ENCODE measurements around the gene GOLGA6D.

DNA sequence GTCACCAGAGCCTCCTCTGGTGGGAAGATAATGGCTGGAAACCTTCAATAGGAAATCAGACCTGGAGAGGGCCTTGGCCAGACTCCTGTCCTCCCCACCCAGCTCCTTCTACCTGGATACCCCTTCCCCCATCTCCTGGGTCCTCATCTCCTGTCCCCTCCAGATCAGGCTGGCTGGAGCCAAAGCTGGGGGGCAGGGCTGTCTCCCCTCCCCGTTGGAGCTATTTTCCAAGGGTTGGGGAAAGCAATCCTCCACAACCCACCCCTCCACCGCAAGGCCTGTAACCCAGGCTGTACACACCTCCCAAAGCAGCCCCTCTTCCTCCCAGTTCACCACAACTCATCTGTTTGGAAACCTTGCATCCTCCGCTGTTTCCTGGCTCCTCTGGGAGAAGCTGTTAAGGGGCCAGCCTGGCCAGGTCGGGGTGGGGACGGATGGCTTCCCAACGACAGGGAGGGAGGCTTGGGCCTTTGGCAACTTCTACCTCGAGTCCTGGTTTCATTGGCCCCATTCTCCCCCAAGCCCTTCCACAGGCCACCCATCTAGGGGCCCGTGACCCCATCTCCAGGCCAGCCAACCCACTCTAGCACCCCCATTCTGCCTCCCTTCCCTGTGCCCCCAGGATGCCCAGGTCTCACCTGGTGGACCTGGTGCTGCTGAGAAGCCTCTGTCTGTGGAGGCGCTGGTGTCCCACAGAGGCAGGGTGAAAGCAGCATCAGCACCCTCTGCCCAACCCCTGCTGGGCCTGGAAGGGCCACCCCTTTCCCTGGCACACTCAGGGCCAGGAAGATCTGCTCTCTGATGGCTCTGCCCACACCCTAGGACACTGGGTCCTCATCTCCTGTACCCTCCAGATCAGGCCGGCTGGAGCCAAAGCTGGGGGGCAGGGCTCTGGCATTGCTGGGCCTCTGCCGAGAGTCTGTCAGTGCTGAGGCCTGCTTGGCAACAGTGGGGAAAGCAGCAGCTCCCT lies 46.6 kb upstream of the GOLGA6D start:
- TF ChIP-seq, protein P1, sequence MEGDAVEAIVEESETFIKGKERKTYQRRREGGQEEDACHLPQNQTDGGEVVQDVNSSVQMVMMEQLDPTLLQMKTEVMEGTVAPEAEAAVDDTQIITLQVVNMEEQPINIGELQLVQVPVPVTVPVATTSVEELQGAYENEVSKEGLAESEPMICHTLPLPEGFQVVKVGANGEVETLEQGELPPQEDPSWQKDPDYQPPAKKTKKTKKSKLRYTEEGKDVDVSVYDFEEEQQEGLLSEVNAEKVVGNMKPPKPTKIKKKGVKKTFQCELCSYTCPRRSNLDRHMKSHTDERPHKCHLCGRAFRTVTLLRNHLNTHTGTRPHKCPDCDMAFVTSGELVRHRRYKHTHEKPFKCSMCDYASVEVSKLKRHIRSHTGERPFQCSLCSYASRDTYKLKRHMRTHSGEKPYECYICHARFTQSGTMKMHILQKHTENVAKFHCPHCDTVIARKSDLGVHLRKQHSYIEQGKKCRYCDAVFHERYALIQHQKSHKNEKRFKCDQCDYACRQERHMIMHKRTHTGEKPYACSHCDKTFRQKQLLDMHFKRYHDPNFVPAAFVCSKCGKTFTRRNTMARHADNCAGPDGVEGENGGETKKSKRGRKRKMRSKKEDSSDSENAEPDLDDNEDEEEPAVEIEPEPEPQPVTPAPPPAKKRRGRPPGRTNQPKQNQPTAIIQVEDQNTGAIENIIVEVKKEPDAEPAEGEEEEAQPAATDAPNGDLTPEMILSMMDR (IDR thresholded peaks at IDR 0.05; ENCODE audit: low read length) = no peak
- TF ChIP-seq EZH2 (optimal IDR thresholded peaks at IDR 0.05; ENCODE audit: low read depth, low read length) = no peak

Measured in MM.1S (cell line).